NCI-H69 (cell line): Measurements from ENCODE around the gene INPP4B.

ENCODE experiments used
- DNase-seq: peaks from one replicate; lab custom pipeline; 2025; lab: John Stamatoyannopoulos, UW

Gene INPP4B

GRCh38 chr4:141995056-141995455 is 851.0 kb downstream of the INPP4B start:
- DNase-seq, result no peak

GRCh38 chr4:141977433-141977832 is 868.7 kb downstream of the INPP4B start:
- no peak for DNase-seq
